ENCODE measurements around the gene SLX4IP. TPM values are rescaled to one million over a fixed set of nuclear protein-coding genes. Genes with fewer than 3 reads are reported as not detected.

The SLX4IP gene
- total and polyA plus RNA-seq, 2 of the 13 experiments (the other 11 are each of a cell fraction or from before 2014, with no cell fraction given), result 3.6 to 7.3 TPM

- TF ChIP-seq HIC2 (CRISPR knock-in tag; IDR thresholded peaks at IDR 0.05; ENCODE audit: low read depth) (no peak), ZSCAN9 (CRISPR knock-in tag; IDR thresholded peaks at IDR 0.05; ENCODE audit: borderline replicate concordance) (0 out of 2 replicates have a peak, but pooled peaks have one; percentile 15), IKZF1 (IDR thresholded peaks at IDR 0.05) (no peak), ZNF503 (CRISPR knock-in tag; IDR thresholded peaks at IDR 0.05) (no peak; the same call in 1 of the 2 replicates), ZNF709 (CRISPR knock-in tag; IDR thresholded peaks at IDR 0.05) (no peak), ZNF251 (CRISPR knock-in tag; IDR thresholded peaks at IDR 0.05) (no peak), PPARG (CRISPR knock-in tag; conservative IDR thresholded peaks at IDR 0.05) (0 out of 2 replicates have a peak, but pooled peaks have one; percentile 37), RFX5 (IDR thresholded peaks at IDR 0.05; ENCODE audit: low read depth, low read length) (no peak), ZBTB26 (CRISPR knock-in tag; IDR thresholded peaks at IDR 0.05; ENCODE audit: borderline replicate concordance) (no peak), DPF2 (CRISPR knock-in tag; IDR thresholded peaks at IDR 0.05; ENCODE audit: borderline replicate concordance, low read depth) (no peak), ZBTB14 (CRISPR knock-in tag; IDR thresholded peaks at IDR 0.05) (no peak), DZIP1 (CRISPR knock-in tag; IDR thresholded peaks at IDR 0.05) (no peak), SOX13 (IDR thresholded peaks at IDR 0.05) (no peak), SOX13 (CRISPR knock-in tag; conservative IDR thresholded peaks at IDR 0.05 in 1 of 2, IDR thresholded peaks at IDR 0.05 in 1 of 2) (peak; percentile 22 to 41; a peak in 1 of 4 replicates), SALL2 (CRISPR knock-in tag; IDR thresholded peaks at IDR 0.05) (no peak), FOXP4 (CRISPR knock-in tag; IDR thresholded peaks at IDR 0.05) (no peak), ZNF768 (CRISPR knock-in tag; IDR thresholded peaks at IDR 0.05) (no peak), U2AF2 (IDR thresholded peaks at IDR 0.05; ENCODE audit: low read depth, low read length) (no peak)
These were observed 118.3 kb downstream of the SLX4IP start (continued) for GRCh38 chr20:10553326-10553984.
